Parathyroid adenoma (tissue), 2 donors: Measurements from ENCODE around the gene NPBWR2.

ENCODE experiments used
- H2AFZ ChIP-seq: fragments of 300-600 bp; sonication (generic); one replicate; pipeline ENCODE4 v1.7.0; 2017; ENCODE audit warnings: antibody characterized with exemption, mild to moderate bottlenecking
- H3K27ac ChIP-seq: fragments of 300-600 bp; sonication (generic); one replicate; pipeline ENCODE4 v1.7.0; 2017
- H3K27me3 ChIP-seq: fragments of 300-600 bp; sonication (generic); one replicate; pipeline ENCODE4 v1.7.0; 2017; ENCODE audit warnings: low read length; ENCODE audit not compliant: control insufficient read depth, insufficient read depth
- H3K36me3 ChIP-seq: fragments of 300-600 bp; sonication (generic); one replicate; pipeline ENCODE4 v1.7.0; 2017; ENCODE audit warnings: low read length; ENCODE audit not compliant: control insufficient read depth, insufficient read depth
- H3K4me1 ChIP-seq: fragments of 300-600 bp; sonication (generic); one replicate; pipeline ENCODE4 v1.7.0; 2017; ENCODE audit warnings: control low read depth
- H3K4me2 ChIP-seq: fragments of 300-600 bp; sonication (generic); one replicate; pipeline ENCODE4 v1.7.0; 2017; ENCODE audit warnings: low read length
- H3K4me3 ChIP-seq: fragments of 300-600 bp; sonication (generic); one replicate; pipeline ENCODE4 v1.7.0; 2017; ENCODE audit warnings: low read depth, low read length
- H3K79me2 ChIP-seq: fragments of 300-600 bp; sonication (generic); one replicate; pipeline ENCODE4 v1.7.0; 2017; ENCODE audit warnings: control low read depth
- H3K9ac ChIP-seq: fragments of 300-600 bp; sonication (generic); one replicate; pipeline ENCODE4 v1.7.0; 2017; ENCODE audit warnings: mild to moderate bottlenecking
- H3K9me3 ChIP-seq: fragments of 300-600 bp; sonication (generic); one replicate; pipeline ENCODE4 v1.7.0; 2017; ENCODE audit warnings: low read length; ENCODE audit not compliant: control insufficient read depth
- TF ChIP-seq, protein P1 (sequence below): fragments of 300-600 bp; sonication (generic); IDR thresholded peaks from one replicate; pipeline ENCODE4 v1.7.0; 2017; ENCODE audit warnings: antibody characterized with exemption, mild to moderate bottlenecking
- donor health status: primary hyperparathyroidism.

NPBWR2 gene

DNA sequence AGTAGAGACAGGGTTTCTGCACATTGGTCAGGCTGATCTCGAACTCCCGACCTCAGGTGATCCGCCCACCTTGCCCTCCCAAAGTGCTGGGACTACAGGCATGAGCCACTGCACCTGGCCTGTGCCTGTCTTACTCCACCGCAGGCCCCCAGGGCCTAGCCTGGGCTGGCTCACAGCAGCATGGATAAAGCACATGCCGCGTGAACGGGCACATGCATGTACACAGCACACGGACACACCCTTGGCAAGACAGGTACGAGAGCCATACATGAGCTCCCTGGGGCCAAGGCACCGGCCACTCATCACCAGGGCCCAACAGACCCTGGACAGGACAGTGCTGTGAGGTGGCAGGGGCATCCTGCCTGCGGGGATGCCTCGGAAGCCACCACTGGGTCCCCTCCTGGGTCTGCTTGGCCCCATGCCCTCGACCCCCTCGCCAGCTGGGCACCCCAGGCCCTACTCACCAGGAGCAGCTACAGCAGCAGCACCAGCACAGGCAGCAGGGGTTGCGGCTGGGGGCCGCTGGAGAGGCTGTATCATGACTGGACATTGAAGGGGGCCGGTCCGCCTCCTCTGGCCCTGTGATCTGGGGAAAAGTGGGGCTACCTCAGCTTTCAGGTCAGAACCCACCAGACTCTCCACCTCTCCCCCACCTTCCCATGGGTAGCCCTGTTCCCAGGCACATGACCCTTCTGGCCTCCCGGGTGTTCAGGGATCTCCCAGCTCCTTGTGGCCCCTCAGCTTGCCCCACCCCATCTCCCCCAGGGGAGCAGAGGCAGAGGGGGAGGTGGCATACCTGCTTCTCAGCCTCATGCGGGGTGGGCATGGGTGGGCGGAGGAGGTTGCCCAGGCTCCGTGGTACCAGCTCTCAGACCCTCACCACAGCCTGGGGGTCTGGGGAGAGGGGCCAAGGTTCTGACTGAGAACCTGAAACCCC lies 31.0 kb downstream of the NPBWR2 start:
- no peak overlapping the region for H2AFZ ChIP-seq
- no peaks in the 10 kb centered on the region for H3K27me3 ChIP-seq
- no peaks in the 10 kb centered on the region for H3K36me3 ChIP-seq
- TF ChIP-seq, protein P1, sequence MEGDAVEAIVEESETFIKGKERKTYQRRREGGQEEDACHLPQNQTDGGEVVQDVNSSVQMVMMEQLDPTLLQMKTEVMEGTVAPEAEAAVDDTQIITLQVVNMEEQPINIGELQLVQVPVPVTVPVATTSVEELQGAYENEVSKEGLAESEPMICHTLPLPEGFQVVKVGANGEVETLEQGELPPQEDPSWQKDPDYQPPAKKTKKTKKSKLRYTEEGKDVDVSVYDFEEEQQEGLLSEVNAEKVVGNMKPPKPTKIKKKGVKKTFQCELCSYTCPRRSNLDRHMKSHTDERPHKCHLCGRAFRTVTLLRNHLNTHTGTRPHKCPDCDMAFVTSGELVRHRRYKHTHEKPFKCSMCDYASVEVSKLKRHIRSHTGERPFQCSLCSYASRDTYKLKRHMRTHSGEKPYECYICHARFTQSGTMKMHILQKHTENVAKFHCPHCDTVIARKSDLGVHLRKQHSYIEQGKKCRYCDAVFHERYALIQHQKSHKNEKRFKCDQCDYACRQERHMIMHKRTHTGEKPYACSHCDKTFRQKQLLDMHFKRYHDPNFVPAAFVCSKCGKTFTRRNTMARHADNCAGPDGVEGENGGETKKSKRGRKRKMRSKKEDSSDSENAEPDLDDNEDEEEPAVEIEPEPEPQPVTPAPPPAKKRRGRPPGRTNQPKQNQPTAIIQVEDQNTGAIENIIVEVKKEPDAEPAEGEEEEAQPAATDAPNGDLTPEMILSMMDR, result no peak
- H3K9me3 ChIP-seq, result no peaks in the 10 kb centered on the region
- no peak overlapping the region for H3K4me2 ChIP-seq
- H3K79me2 ChIP-seq, result no peaks in the 10 kb centered on the region
- H3K4me3 ChIP-seq, result no peak overlapping the region
- no peak overlapping the region for H3K27ac ChIP-seq
- H3K9ac ChIP-seq, result no peak overlapping the region
- H3K4me1 ChIP-seq, result peaks cover 9% of the 10 kb centered on the region

DNA sequence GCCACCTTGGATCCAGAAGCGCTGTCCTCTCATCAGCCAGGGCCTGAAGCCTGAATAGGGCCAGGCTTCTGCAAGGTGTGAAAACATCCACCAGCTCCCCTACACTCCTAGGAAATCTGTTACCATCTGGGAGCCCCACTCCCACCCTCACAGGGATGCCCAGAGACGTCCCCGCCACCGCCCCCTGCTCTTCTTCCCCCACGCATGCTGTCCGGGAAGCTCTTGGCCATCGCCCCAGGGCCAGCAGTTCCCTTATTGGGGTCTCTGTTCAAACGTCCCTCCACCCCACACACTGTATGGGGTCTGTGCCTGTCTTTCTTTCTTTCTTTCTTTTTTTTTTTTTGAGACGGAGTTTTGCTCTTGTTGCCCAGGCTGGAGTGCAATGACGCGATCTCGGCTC lies 31.8 kb downstream of the NPBWR2 start:
- H3K79me2 ChIP-seq, result no peaks in the 10 kb centered on the region
- H3K36me3 ChIP-seq, result no peaks in the 10 kb centered on the region
- H3K4me3 ChIP-seq, result no peak overlapping the region
- H2AFZ ChIP-seq, result no peak overlapping the region
- TF ChIP-seq, protein P1, result no peak
- no peak overlapping the region for H3K9ac ChIP-seq
- no peaks in the 10 kb centered on the region for H3K27me3 ChIP-seq
- no peaks in the 10 kb centered on the region for H3K9me3 ChIP-seq
- peaks cover 9% of the 10 kb centered on the region for H3K4me1 ChIP-seq
- no peak overlapping the region for H3K4me2 ChIP-seq
- H3K27ac ChIP-seq, result no peak overlapping the region

DNA sequence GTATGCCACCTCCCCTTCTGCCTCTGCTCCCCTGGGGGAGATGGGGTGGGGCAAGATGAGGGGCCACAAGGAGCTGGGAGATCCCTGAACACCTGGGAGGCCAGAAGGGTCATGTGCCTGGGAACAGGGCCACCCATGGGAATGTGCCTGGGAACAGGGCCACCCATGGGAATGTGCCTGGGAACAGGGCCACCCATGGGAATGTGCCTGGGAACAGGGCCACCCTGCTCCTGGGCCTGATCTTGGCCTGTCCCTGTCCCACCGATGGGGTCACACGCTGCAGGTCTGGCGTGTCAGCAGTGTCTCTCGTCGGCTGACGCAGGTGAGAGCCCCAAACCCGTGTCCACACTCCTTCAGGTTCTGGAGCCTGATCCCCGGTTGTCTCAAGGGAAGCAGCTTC lies 32.4 kb downstream of the NPBWR2 start:
- no peaks in the 10 kb centered on the region for H3K36me3 ChIP-seq

DNA sequence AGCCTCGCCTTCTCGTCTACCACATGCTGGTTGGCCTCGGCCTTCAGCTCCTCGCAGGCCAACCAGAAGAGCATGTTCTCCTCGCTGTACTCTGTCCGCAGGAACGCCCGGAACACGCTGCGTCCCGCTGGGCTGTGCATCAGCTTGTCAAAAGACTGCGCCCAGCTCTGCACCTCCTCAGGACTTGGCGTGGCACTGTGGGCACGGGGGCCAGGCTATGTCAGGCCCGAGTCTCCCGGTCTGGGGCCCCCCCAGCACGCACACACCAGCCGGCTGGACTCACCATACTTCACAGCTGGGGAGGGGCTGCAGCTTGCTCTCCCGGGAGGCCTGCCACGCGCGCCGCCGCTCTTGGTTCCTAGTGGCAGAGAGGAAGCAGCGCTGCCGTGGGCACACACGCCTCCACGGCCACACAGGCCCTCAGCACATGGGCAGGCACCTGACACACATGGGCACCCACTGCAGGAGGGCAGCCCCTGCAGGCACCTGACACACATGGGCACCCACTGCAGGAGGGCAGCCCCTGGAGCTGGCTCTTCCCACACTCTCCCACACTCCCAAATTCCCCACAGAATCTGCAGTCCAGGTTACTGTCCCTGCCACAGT lies 33.1 kb downstream of the NPBWR2 start:
- Histone ChIP-seq H3K27ac (no peak overlapping the region), H3K27me3 (no peaks in the 10 kb centered on the region), H3K4me2 (no peak overlapping the region), H3K4me3 (no peak overlapping the region), H3K79me2 (no peaks in the 10 kb centered on the region), H3K9ac (no peak overlapping the region), H3K9me3 (no peaks in the 10 kb centered on the region), H2AFZ (no peak overlapping the region), H3K4me1 (peaks cover 8% of the 10 kb centered on the region), H3K36me3 (no peaks in the 10 kb centered on the region)
- TF ChIP-seq, protein P1, result no peak

More for the DNA sequence above, 32.4 kb downstream of the NPBWR2 start:
- no peaks in the 10 kb centered on the region for H3K79me2 ChIP-seq
- no peak overlapping the region for H3K9ac ChIP-seq
- no peaks in the 10 kb centered on the region for H3K9me3 ChIP-seq
- peaks cover 9% of the 10 kb centered on the region for H3K4me1 ChIP-seq
- H3K27me3 ChIP-seq, result no peaks in the 10 kb centered on the region
- TF ChIP-seq, protein P1, result no peak
- H3K4me3 ChIP-seq, result no peak overlapping the region
- no peak overlapping the region for H2AFZ ChIP-seq
- H3K27ac ChIP-seq, result no peak overlapping the region
- H3K4me2 ChIP-seq, result no peak overlapping the region
